Coronary artery (tissue), 2 donors: ENCODE measurements around the gene MINK1.

Experiments used
- DNase-seq: peaks from one replicate; pipeline ENCODE4 v3.0.0-alpha.2; 2017; ENCODE audit warnings: low spot score
- H3K27ac ChIP-seq, 2 donors: fragments of 200-600 bp; sonication (generic); one replicate each; pipeline ENCODE4 v1.5.1; 2016 to 2019
- H3K4me3 ChIP-seq: fragments of 200-600 bp; sonication (generic); 2 replicates; pipeline ENCODE4 v1.5.1; 2016; ENCODE audit warnings: mild to moderate bottlenecking, moderate library complexity
- TF ChIP-seq, protein P1 (sequence below): fragments of 200-600 bp; sonication (generic); IDR thresholded peaks from one replicate; pipeline ENCODE4 v1.5.1; 2019; ENCODE audit warnings: antibody characterized with exemption

The MINK1 gene

DNA sequence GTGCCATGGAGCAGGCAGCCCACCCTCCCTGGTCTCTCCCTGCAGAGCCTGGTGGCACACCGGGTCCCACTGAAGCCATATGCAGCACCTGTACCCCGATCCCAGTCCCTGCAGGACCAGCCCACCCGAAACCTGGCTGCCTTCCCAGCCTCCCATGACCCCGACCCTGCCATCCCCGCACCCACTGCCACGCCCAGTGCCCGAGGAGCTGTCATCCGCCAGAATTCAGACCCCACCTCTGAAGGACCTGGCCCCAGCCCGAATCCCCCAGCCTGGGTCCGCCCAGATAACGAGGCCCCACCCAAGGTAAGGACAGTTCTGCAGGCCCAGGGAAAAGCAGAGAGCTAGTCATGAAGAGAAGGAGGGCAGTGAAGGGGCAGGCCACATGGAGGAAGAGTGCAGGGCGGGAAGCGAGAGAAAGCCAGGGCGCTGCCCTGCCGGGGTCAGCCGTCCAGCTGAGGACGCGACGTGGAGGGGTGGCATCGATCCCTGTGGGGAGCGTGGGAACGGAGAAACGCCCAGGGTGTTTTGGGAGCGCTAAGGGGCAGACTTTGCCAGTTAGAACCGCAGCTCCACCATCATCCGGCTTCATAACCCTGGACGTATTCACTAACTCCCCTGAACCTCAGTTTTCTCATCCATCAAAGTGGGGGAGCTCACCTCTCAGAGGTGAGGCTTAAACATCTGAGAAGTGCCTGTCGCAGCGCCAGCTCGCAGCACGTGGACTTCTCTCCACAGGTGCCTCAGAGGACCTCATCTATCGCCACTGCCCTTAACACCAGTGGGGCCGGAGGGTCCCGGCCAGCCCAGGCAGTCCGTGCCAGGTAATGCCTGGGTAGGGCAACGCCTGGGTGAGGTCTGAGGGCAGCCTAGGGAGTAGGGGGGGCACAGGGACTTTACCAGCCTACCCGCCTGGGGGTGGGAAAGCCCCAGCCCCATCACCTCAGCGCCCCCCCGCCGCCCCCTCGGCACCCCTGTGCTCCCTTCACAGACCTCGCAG, 58.6 kb downstream of the MINK1 start:
- TF ChIP-seq, protein P1, sequence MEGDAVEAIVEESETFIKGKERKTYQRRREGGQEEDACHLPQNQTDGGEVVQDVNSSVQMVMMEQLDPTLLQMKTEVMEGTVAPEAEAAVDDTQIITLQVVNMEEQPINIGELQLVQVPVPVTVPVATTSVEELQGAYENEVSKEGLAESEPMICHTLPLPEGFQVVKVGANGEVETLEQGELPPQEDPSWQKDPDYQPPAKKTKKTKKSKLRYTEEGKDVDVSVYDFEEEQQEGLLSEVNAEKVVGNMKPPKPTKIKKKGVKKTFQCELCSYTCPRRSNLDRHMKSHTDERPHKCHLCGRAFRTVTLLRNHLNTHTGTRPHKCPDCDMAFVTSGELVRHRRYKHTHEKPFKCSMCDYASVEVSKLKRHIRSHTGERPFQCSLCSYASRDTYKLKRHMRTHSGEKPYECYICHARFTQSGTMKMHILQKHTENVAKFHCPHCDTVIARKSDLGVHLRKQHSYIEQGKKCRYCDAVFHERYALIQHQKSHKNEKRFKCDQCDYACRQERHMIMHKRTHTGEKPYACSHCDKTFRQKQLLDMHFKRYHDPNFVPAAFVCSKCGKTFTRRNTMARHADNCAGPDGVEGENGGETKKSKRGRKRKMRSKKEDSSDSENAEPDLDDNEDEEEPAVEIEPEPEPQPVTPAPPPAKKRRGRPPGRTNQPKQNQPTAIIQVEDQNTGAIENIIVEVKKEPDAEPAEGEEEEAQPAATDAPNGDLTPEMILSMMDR, result no peak
- DNase-seq, result no peak
- no peak overlapping the region for H3K27ac ChIP-seq
- no peak overlapping the region for H3K4me3 ChIP-seq

- no peak overlapping the region for H3K4me3 ChIP-seq
- no peak overlapping the region for H3K27ac ChIP-seq
- DNase-seq, result no peak
- TF ChIP-seq, protein P1, result no peak
Observed at GRCh38 chr17:4892499-4893221, 59.5 kb downstream of the MINK1 start.

GRCh38 chr17:4893272-4893671, 60.1 kb downstream of the MINK1 start:
- DNase-seq, result no peak
- Histone ChIP-seq H3K4me3 (no peak overlapping the region), H3K27ac (no peak overlapping the region)
- TF ChIP-seq, protein P1, result no peak

- Histone ChIP-seq H3K27ac (no peak overlapping the region), H3K4me3 (no peak overlapping the region)
- DNase-seq, result no peak
- TF ChIP-seq, protein P1, result no peak
Observed at GRCh38 chr17:4893721-4894560, 60.8 kb downstream of the MINK1 start.

- DNase-seq, result no peak
- H3K27ac ChIP-seq, result no peak overlapping the region
- TF ChIP-seq, protein P1, result no peak
Observed at GRCh38 chr17:4895121-4895520, 62.0 kb downstream of the MINK1 start.

GRCh38 chr17:4895657-4896331, 62.7 kb downstream of the MINK1 start:
- H3K27ac ChIP-seq, result no peak overlapping the region
- TF ChIP-seq, protein P1, result no peak
- peak; percentile 71 for DNase-seq
- H3K4me3 ChIP-seq, result no peak overlapping the region

More at GRCh38 chr17:4895121-4895520, 62.0 kb downstream of the MINK1 start:
- no peak overlapping the region for H3K4me3 ChIP-seq
